Neural cell (in vitro differentiated cells): Measurements from ENCODE around the gene TNFSF12. TPM values are rescaled to one million over a fixed set of nuclear protein-coding genes. Genes with fewer than 3 reads are reported as not detected.

Source experiments
- H2AFZ ChIP-seq: fragments of 200-600, 300-800 bp; sonication (generic), shearing (Covaris generic); 2 replicates; pipeline ENCODE4 v1.6.0; 2014; ENCODE audit warnings: low read depth, mild to moderate bottlenecking, antibody characterized with exemption, low read length, moderate library complexity
- H3F3A ChIP-seq: fragments of 200-600 bp; shearing (Covaris generic); 2 replicates; pipeline ENCODE4 v1.6.1; 2016; ENCODE audit warnings: mild to moderate bottlenecking, moderate library complexity, mixed read lengths, antibody characterized with exemption, low read length; ENCODE audit not compliant: insufficient read depth, poor library complexity, severe bottlenecking
- H3K27ac ChIP-seq: fragments of 200-600, 300-800 bp; sonication (generic), shearing (Covaris generic); 2 replicates; pipeline ENCODE4 v1.5.1; 2014; ENCODE audit warnings: mild to moderate bottlenecking, low read length, moderate library complexity
- H3K27me3 ChIP-seq: fragments of 300-800, 200-600 bp; sonication (generic), shearing (Covaris generic); 2 replicates; pipeline ENCODE4 v1.6.0; 2014; ENCODE audit warnings: mild to moderate bottlenecking, low read depth, low read length, moderate library complexity; ENCODE audit not compliant: insufficient read depth
- H3K36me3 ChIP-seq: fragments of 300-800, 200-600 bp; sonication (generic), shearing (Covaris generic); 2 replicates; pipeline ENCODE4 v1.5.1; 2014; ENCODE audit warnings: mild to moderate bottlenecking, antibody characterized with exemption, low read length, moderate library complexity; ENCODE audit not compliant: insufficient read depth
- H3K4me2 ChIP-seq: fragments of 300-800, 200-600 bp; sonication (generic), shearing (Covaris generic); 2 replicates; pipeline ENCODE4 v1.6.0; 2014; ENCODE audit warnings: mild to moderate bottlenecking, low read length
- H3K4me3 ChIP-seq: fragments of 300-800, 200-600 bp; sonication (generic), shearing (Covaris generic); 2 replicates; pipeline ENCODE4 v1.5.1; 2014; ENCODE audit warnings: mild to moderate bottlenecking, low read length, moderate library complexity
- H3K79me2 ChIP-seq: fragments of 200-600 bp; shearing (Covaris generic); replicated peaks from 2 replicates; pipeline ENCODE4 v1.6.0; 2014; ENCODE audit warnings: mild to moderate bottlenecking, low read length, moderate library complexity; ENCODE audit not compliant: insufficient read depth
- H3K9ac ChIP-seq: fragments of 300-800, 200-600 bp; sonication (generic), shearing (Covaris generic); 2 replicates; pipeline ENCODE4 v1.6.1; 2016; ENCODE audit warnings: mild to moderate bottlenecking, low read length, mixed read lengths
- H3K9me2 ChIP-seq: fragments of 200-600 bp; shearing (Covaris generic); 2 replicates; pipeline ENCODE4 v1.6.1; 2016; ENCODE audit warnings: mild to moderate bottlenecking, low read length, mixed read lengths; ENCODE audit not compliant: insufficient read depth
- H3K9me3 ChIP-seq: fragments of 200-600, 300-800 bp; sonication (generic), shearing (Covaris generic); 2 replicates; pipeline ENCODE4 v1.6.1; 2016; ENCODE audit warnings: mild to moderate bottlenecking, mixed run types, low read length, moderate library complexity, mixed read lengths
- H4K20me1 ChIP-seq: fragments of 200-600 bp; shearing (Covaris generic); 2 replicates; pipeline ENCODE4 v1.6.1; 2016; ENCODE audit warnings: mild to moderate bottlenecking, mixed run types; ENCODE audit not compliant: insufficient read depth
- CTCF ChIP-seq: fragments of 450-650 bp; IDR thresholded peaks from 2 replicates; pipeline ENCODE4 v1.5.1; 2014; ENCODE audit warnings: antibody characterized with exemption, mild to moderate bottlenecking, moderate library complexity; ENCODE audit not compliant: poor library complexity, severe bottlenecking
- EP300 ChIP-seq: fragments of 450-650 bp; conservative IDR thresholded peaks from 2 replicates; pipeline ENCODE4 v1.6.1; 2014; ENCODE audit warnings: antibody characterized with exemption, mild to moderate bottlenecking, moderate library complexity; ENCODE audit not compliant: poor library complexity, severe bottlenecking
- EZH2 ChIP-seq: fragments of 200-600, 300-800 bp; shearing (Covaris generic), sonication (generic); IDR thresholded peaks from 2 replicates; pipeline ENCODE4 v1.6.1; 2014; ENCODE audit warnings: antibody characterized with exemption, low read length, borderline replicate concordance, mild to moderate bottlenecking; ENCODE audit not compliant: insufficient read depth, poor library complexity, severe bottlenecking
- MXI1 ChIP-seq: fragments of 450-650 bp; conservative IDR thresholded peaks from 2 replicates; pipeline ENCODE4 v1.6.1; 2014; ENCODE audit warnings: antibody characterized with exemption, mild to moderate bottlenecking; ENCODE audit not compliant: poor library complexity, severe bottlenecking
- POLR2AphosphoS5 ChIP-seq: IDR thresholded peaks from 2 replicates; pipeline ENCODE4 v1.6.1; 2012
- RAD21 ChIP-seq: fragments of 450-650 bp; conservative IDR thresholded peaks from 2 replicates; pipeline ENCODE4 v1.6.1; 2014; ENCODE audit warnings: antibody characterized with exemption, mild to moderate bottlenecking, moderate library complexity
- REST ChIP-seq: IDR thresholded peaks from 2 replicates; pipeline ENCODE4 v1.6.1; 2012; ENCODE audit warnings: borderline replicate concordance
- SMC3 ChIP-seq: fragments of 450-650 bp; conservative IDR thresholded peaks from 2 replicates; pipeline ENCODE4 v1.6.1; 2014; ENCODE audit warnings: antibody characterized with exemption, mild to moderate bottlenecking, moderate library complexity; ENCODE audit not compliant: poor library complexity
- TAF1 ChIP-seq: IDR thresholded peaks from 2 replicates; pipeline ENCODE4 v1.6.1; 2012; ENCODE audit warnings: low read depth
- polyA plus RNA-seq: library from polyadenylated mRNA; depleted of rRNA; stranded (reverse); fragments of >200 nt; gene quantifications from 2 replicates; pipeline ENCODE4 v1.2.3, GENCODE V29; 2014

The TNFSF12 gene
- polyA plus RNA-seq, 1 donor from 2014 or later, result not detected

GRCh38 chr17:7502987-7503386 is 45.9 kb upstream of the TNFSF12 start:
- Histone ChIP-seq H3K4me3 (no peak overlapping the region), H3K79me2 (no peaks in the 10 kb centered on the region), H2AFZ (no peak overlapping the region), H3K36me3 (no peaks in the 10 kb centered on the region), H3K4me2 (no peak overlapping the region), H3K9me3 (no peaks in the 10 kb centered on the region), H3K9ac (no peak overlapping the region), H3K27me3 (no peaks in the 10 kb centered on the region), H3F3A (no peaks in the 10 kb centered on the region), H3K27ac (no peak overlapping the region), H3K9me2 (no peaks in the 10 kb centered on the region), H4K20me1 (no peaks in the 10 kb centered on the region)
- TF ChIP-seq EP300 (no peak), CTCF (peak; percentile 43), POLR2AphosphoS5 (no peak), SMC3 (peak; percentile 42), REST (no peak), EZH2 (no peak), RAD21 (peak; percentile 45), MXI1 (no peak), TAF1 (no peak)

DNA sequence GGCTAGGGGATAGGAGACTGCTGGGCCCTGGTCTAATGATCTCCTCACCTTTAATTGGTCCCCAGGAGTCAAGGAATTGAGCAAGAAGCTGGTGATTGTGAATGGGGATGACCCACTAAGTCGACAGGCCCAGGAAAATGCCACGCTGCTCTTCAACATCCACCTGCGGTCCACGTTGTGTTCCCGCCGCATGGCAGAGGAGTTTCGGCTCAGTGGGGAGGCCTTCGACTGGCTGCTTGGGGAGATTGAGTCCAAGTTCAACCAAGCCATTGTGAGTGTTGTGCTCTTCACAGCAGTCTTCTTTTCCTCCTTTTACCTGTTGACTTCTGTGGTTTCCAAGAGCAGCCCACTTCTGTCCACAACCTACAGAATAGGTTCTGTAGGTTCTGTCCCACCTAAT is 45.3 kb upstream of the TNFSF12 start:
- TF ChIP-seq TAF1, result no peak
- no peak for TF ChIP-seq EP300
- TF ChIP-seq EZH2, result no peak
- TF ChIP-seq CTCF, result no peak
- no peak for TF ChIP-seq SMC3
- no peaks in the 10 kb centered on the region for H3K9me3 ChIP-seq
- no peak overlapping the region for H3K9ac ChIP-seq
- H3K79me2 ChIP-seq, result no peaks in the 10 kb centered on the region
- no peaks in the 10 kb centered on the region for H4K20me1 ChIP-seq
- no peak overlapping the region for H3K27ac ChIP-seq
- H3K36me3 ChIP-seq, result no peaks in the 10 kb centered on the region
- H3K4me3 ChIP-seq, result no peak overlapping the region
- H3K4me2 ChIP-seq, result no peak overlapping the region
- no peaks in the 10 kb centered on the region for H3K9me2 ChIP-seq
- H2AFZ ChIP-seq, result no peak overlapping the region
- no peaks in the 10 kb centered on the region for H3F3A ChIP-seq
- no peaks in the 10 kb centered on the region for H3K27me3 ChIP-seq
